Measurements from ENCODE around the gene DCLK2. TPM values are rescaled to one million over a fixed set of nuclear protein-coding genes. Genes with fewer than 3 reads are reported as not detected.

The DCLK2 gene
- total and polyA plus RNA-seq, 2 donors (not counting 1 experiment from before 2014, with no cell fraction given) = 0.91 to 3.3 TPM

- ChIA-PET POLR2A (no interaction called here), CTCF (interaction anchor here (1.2 kb wide), 1 partner anchor 171 kb away, joined by 4 read pairs; no protein-coding TSS in a partner anchor)
- Histone ChIP-seq H3K27ac (ENCODE audit: low read length in 2 of 2) (no peak overlapping the region), H3K79me2 (ENCODE audit: control insufficient read depth, insufficient read depth, low read length) (no peaks in the 10 kb centered on the region), H3K27me3 (replicated peaks in 1 of 4; ENCODE audit: control extremely low read depth in 1 of 4, control insufficient read depth in 3 of 4, insufficient read depth in 4 of 4, low read length in 3 of 4) (peaks cover 0 to 8% (median 2%) of the 10 kb centered on the region in 4 experiments), H3K9me3 (ENCODE audit: control extremely low read depth in 1 of 3, control insufficient read depth in 2 of 3, insufficient read depth in 1 of 3, low read length in 2 of 3) (peaks cover 0 to 6% (median 4%) of the 10 kb centered on the region in 3 donors), H3K4me1 (ENCODE audit: control insufficient read depth in 2 of 2, insufficient read depth in 2 of 2, low read length in 2 of 2) (peaks cover 28 to 29% of the 10 kb centered on the region in 2 donors), H3K4me3 (ENCODE audit: control extremely low read depth in 1 of 5, extremely low read depth in 1 of 5, insufficient read depth in 1 of 5, low read depth in 2 of 5, low read length in 4 of 5) (no peak overlapping the region), H3K9ac (ENCODE audit: low read length) (no peak overlapping the region), H3K36me3 (replicated peaks in 1 of 2; ENCODE audit: control extremely low read depth in 1 of 2, control insufficient read depth in 1 of 2, extremely low read depth in 1 of 2, insufficient read depth in 2 of 2, low read length in 1 of 2) (no peaks in the 10 kb centered on the region), H4K20me1 (ENCODE audit: control insufficient read depth, insufficient read depth, low read length, poor library complexity, severe bottlenecking) (no peaks in the 10 kb centered on the region), H2AFZ (ENCODE audit: insufficient read depth, low read depth, low read length, poor library complexity, severe bottlenecking) (no peak overlapping the region), H3K4me2 (replicated peaks; ENCODE audit: low read depth, low read length, poor library complexity, severe bottlenecking) (no peak overlapping the region)
- Mint-ChIP-seq H3K4me3 (no peak overlapping the region), H3K27me3 (peaks cover 9% of the 10 kb centered on the region), H3K9me3 (ENCODE audit: insufficient read depth) (peaks cover 3% of the 10 kb centered on the region), H3K4me1 (peaks cover 36% of the 10 kb centered on the region), H3K27ac (no peak overlapping the region)
- TF ChIP-seq EZH2 (IDR thresholded peaks at IDR 0.05; ENCODE audit: borderline replicate concordance, insufficient read depth, low read depth, low read length, poor library complexity, severe bottlenecking) (no peak), CTCF (IDR thresholded peaks at IDR 0.05) (no peak)
- intact Hi-C loops (cut with micrococcal nuclease) = loop anchor here (5.0 to 10.0 kb wide), 2 partner anchors 40 to 1057 kb away; partner anchors contain the start of genes DCLK2 and RPS3A
- 93% methylated on average over 3 of the region's 6 CpGs for WGBS (ENCODE audit: insufficient coverage)
- no peak for ATAC-seq (ENCODE audit: low read depth)
- no peak for DNase-seq
These were observed 40.9 kb upstream of the DCLK2 start for GRCh38 chr4:150037251-150037856.

GRCh38 chr4:150038335-150039076, 39.7 kb upstream of the DCLK2 start:
- peak; percentile 77 for DNase-seq
- H3K27me3 ChIP-seq (replicated peaks in 1 of 4; ENCODE audit: control extremely low read depth in 1 of 4, control insufficient read depth in 3 of 4, insufficient read depth in 4 of 4, low read length in 3 of 4) = peaks cover 0 to 6% (median 0%) of the 10 kb centered on the region in 4 experiments
- H3K27ac Mint-ChIP-seq = peak overlapping the region; percentile 43
- peak overlapping the region; percentile 40 for H3K4me3 Mint-ChIP-seq
- H4K20me1 ChIP-seq (ENCODE audit: control insufficient read depth, insufficient read depth, low read length, poor library complexity, severe bottlenecking) = no peaks in the 10 kb centered on the region
- ATAC-seq (ENCODE audit: low read depth) = peak; percentile 80
- intact Hi-C loops (cut with micrococcal nuclease) = loop anchor here (5.0 to 10.0 kb wide), 2 partner anchors 39 to 1056 kb away; partner anchors contain the start of genes DCLK2 and RPS3A
- H3K4me2 ChIP-seq (replicated peaks; ENCODE audit: low read depth, low read length, poor library complexity, severe bottlenecking) = peak overlapping the region; percentile 41
- no peak overlapping the region for H3K4me3 ChIP-seq (ENCODE audit: control extremely low read depth in 1 of 5, extremely low read depth in 1 of 5, insufficient read depth in 1 of 5, low read depth in 2 of 5, low read length in 4 of 5)
- POLR2A ChIA-PET = no interaction called here
- H3K4me1 ChIP-seq (ENCODE audit: control insufficient read depth in 2 of 2, insufficient read depth in 2 of 2, low read length in 2 of 2) = peaks cover 28 to 29% of the 10 kb centered on the region in 2 donors
- H3K27ac ChIP-seq (ENCODE audit: low read length in 2 of 2) = peak overlapping the region in 1 of 2 donors; percentile 47
- H2AFZ ChIP-seq (ENCODE audit: insufficient read depth, low read depth, low read length, poor library complexity, severe bottlenecking) = no peak overlapping the region
- peaks cover 36% of the 10 kb centered on the region for H3K4me1 Mint-ChIP-seq
- H3K9me3 ChIP-seq (ENCODE audit: control extremely low read depth in 1 of 3, control insufficient read depth in 2 of 3, insufficient read depth in 1 of 3, low read length in 2 of 3) = peaks cover 0 to 6% (median 4%) of the 10 kb centered on the region in 3 donors
- CTCF ChIA-PET = no interaction called here
- H3K79me2 ChIP-seq (ENCODE audit: control insufficient read depth, insufficient read depth, low read length) = no peaks in the 10 kb centered on the region
- H3K36me3 ChIP-seq (replicated peaks in 1 of 2; ENCODE audit: control extremely low read depth in 1 of 2, control insufficient read depth in 1 of 2, extremely low read depth in 1 of 2, insufficient read depth in 2 of 2, low read length in 1 of 2) = no peaks in the 10 kb centered on the region
- peaks cover 3% of the 10 kb centered on the region for H3K9me3 Mint-ChIP-seq (ENCODE audit: insufficient read depth)
- H3K9ac ChIP-seq (ENCODE audit: low read length) = no peak overlapping the region
- peaks cover 3% of the 10 kb centered on the region for H3K27me3 Mint-ChIP-seq
- WGBS (ENCODE audit: insufficient coverage) = 0% methylated on average over 1 of the region's 6 CpGs
- TF ChIP-seq EZH2 (IDR thresholded peaks at IDR 0.05; ENCODE audit: borderline replicate concordance, insufficient read depth, low read depth, low read length, poor library complexity, severe bottlenecking) = no peak
- TF ChIP-seq CTCF (IDR thresholded peaks at IDR 0.05) = no peak
